DOHH2 (cell line): ENCODE measurements around the gene MGAT5.

Experiments
- H3F3A ChIP-seq: fragments of 200-600 bp; sonication (generic), shearing (Covaris generic); 2 replicates; pipeline ENCODE4 v1.6.0; 2016; ENCODE audit warnings: antibody characterized with exemption, mild to moderate bottlenecking; ENCODE audit not compliant: control insufficient read depth, insufficient read depth
- H3K27ac ChIP-seq: fragments of 200-600 bp; sonication (generic); 2 replicates; pipeline ENCODE4 v1.5.1; 2014; ENCODE audit warnings: low read depth, mild to moderate bottlenecking, low read length, moderate library complexity
- H3K27me3 ChIP-seq: fragments of 200-600 bp; sonication (generic); 2 replicates; pipeline ENCODE4 v1.6.1; 2014; ENCODE audit warnings: mild to moderate bottlenecking, low read length, mixed read lengths; ENCODE audit not compliant: control insufficient read depth
- H3K36me3 ChIP-seq: fragments of 200-600 bp; sonication (generic); 2 replicates; pipeline ENCODE4 v1.6.1; 2014; ENCODE audit warnings: mild to moderate bottlenecking, low read length, moderate library complexity, mixed read lengths; ENCODE audit not compliant: control insufficient read depth
- H3K4me1 ChIP-seq: fragments of 200-600 bp; sonication (generic); 2 replicates; pipeline ENCODE4 v1.6.1; 2014; ENCODE audit warnings: mild to moderate bottlenecking, low read length, mixed read lengths; ENCODE audit not compliant: control insufficient read depth
- H3K4me2 ChIP-seq: fragments of 200-600 bp; sonication (generic); 2 replicates; pipeline ENCODE4 v1.6.0; 2014; ENCODE audit warnings: mild to moderate bottlenecking, low read length, moderate library complexity
- H3K4me3 ChIP-seq: fragments of 200-600 bp; sonication (generic); 2 replicates; pipeline ENCODE4 v1.5.1; 2014; ENCODE audit warnings: mild to moderate bottlenecking, low read length, mixed read lengths
- H3K79me2 ChIP-seq: fragments of 200-600 bp; sonication (generic); 2 replicates; pipeline ENCODE4 v1.6.1; 2014; ENCODE audit warnings: mild to moderate bottlenecking, low read length, mixed read lengths; ENCODE audit not compliant: control insufficient read depth
- H3K9me2 ChIP-seq: fragments of 200-600 bp; sonication (generic); replicated peaks from 2 replicates; pipeline ENCODE4 v1.6.1; 2014; ENCODE audit warnings: mild to moderate bottlenecking, low read length, mixed read lengths; ENCODE audit not compliant: control insufficient read depth
- H3K9me3 ChIP-seq: fragments of 200-600 bp; sonication (generic); 2 replicates; pipeline ENCODE4 v1.6.1; 2014; ENCODE audit warnings: antibody characterized with exemption, low read length, mixed read lengths; ENCODE audit not compliant: control insufficient read depth, insufficient read depth
- H4K20me1 ChIP-seq: fragments of 200-600 bp; sonication (generic); 2 replicates; pipeline ENCODE4 v1.6.0; 2014; ENCODE audit warnings: low read depth, mild to moderate bottlenecking, antibody characterized with exemption, low read length, moderate library complexity; ENCODE audit not compliant: control insufficient read depth, insufficient read depth
- CTCF ChIP-seq: fragments of 200-600 bp; sonication (generic); IDR thresholded peaks from one replicate; pipeline ENCODE4 v1.5.1; 2014; ENCODE audit warnings: antibody characterized with exemption, mild to moderate bottlenecking, low read depth, low read length; ENCODE audit not compliant: poor library complexity, severe bottlenecking
- EZH2phosphoT487 ChIP-seq: fragments of 200-600 bp; sonication (generic); IDR thresholded peaks from 2 replicates; pipeline ENCODE4 v1.6.1; 2017; ENCODE audit warnings: borderline replicate concordance, mild to moderate bottlenecking, antibody characterized with exemption, low read length, moderate library complexity, mixed read lengths

Gene MGAT5

DNA sequence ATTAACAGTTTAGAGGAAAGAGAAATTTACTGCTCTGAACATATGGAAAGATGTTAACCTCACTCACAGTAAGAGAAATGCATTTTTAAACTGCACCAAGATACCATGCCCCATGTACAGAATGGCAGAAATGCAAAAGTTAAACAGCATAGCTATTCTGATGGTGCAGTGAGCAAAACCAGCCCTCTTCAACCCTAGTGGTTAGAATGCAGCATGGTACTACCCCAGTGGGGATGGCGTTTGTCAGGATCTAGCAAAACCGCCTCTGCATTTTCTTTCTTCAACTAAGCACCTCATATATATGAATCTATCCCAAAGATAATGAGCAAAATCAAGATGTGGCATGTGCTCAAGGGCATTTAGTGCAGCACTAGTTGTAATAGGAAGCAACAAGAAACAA is 98.0 kb downstream of the MGAT5 start:
- Histone ChIP-seq H3K27ac (no peak overlapping the region), H3F3A (no peaks in the 10 kb centered on the region), H3K4me2 (no peak overlapping the region), H3K4me3 (no peak overlapping the region), H3K9me2 (no peaks in the 10 kb centered on the region), H3K27me3 (no peaks in the 10 kb centered on the region), H3K79me2 (no peaks in the 10 kb centered on the region), H3K36me3 (peaks cover 48% of the 10 kb centered on the region), H3K9me3 (no peaks in the 10 kb centered on the region), H3K4me1 (no peaks in the 10 kb centered on the region), H4K20me1 (no peaks in the 10 kb centered on the region)
- no peak for TF ChIP-seq EZH2phosphoT487
- no peak for TF ChIP-seq CTCF

GRCh38 chr2:134352844-134353243 is 99.0 kb downstream of the MGAT5 start:
- H3F3A ChIP-seq, result no peaks in the 10 kb centered on the region
- H3K4me1 ChIP-seq, result no peaks in the 10 kb centered on the region
- H3K4me3 ChIP-seq, result no peak overlapping the region
- H3K9me3 ChIP-seq, result no peaks in the 10 kb centered on the region
- TF ChIP-seq EZH2phosphoT487 (no peak), CTCF (no peak)
- no peaks in the 10 kb centered on the region for H3K9me2 ChIP-seq
- H3K27me3 ChIP-seq, result no peaks in the 10 kb centered on the region
- no peaks in the 10 kb centered on the region for H3K79me2 ChIP-seq
- no peaks in the 10 kb centered on the region for H4K20me1 ChIP-seq
- H3K27ac ChIP-seq, result no peak overlapping the region
- peaks cover 52% of the 10 kb centered on the region for H3K36me3 ChIP-seq
- H3K4me2 ChIP-seq, result no peak overlapping the region

- no peaks in the 10 kb centered on the region for H3K27me3 ChIP-seq
- H3K4me1 ChIP-seq, result no peaks in the 10 kb centered on the region
- TF ChIP-seq EZH2phosphoT487 (no peak), CTCF (no peak)
- H3K36me3 ChIP-seq, result peaks cover 49% of the 10 kb centered on the region
- H3K9me3 ChIP-seq, result no peaks in the 10 kb centered on the region
- H3K4me3 ChIP-seq, result no peak overlapping the region
- no peak overlapping the region for H3K4me2 ChIP-seq
- no peaks in the 10 kb centered on the region for H3F3A ChIP-seq
- no peak overlapping the region for H3K27ac ChIP-seq
- no peaks in the 10 kb centered on the region for H3K9me2 ChIP-seq
- H4K20me1 ChIP-seq, result no peaks in the 10 kb centered on the region
- H3K79me2 ChIP-seq, result no peaks in the 10 kb centered on the region
These were observed 100.7 kb downstream of the MGAT5 start for GRCh38 chr2:134354611-134355010.

DNA sequence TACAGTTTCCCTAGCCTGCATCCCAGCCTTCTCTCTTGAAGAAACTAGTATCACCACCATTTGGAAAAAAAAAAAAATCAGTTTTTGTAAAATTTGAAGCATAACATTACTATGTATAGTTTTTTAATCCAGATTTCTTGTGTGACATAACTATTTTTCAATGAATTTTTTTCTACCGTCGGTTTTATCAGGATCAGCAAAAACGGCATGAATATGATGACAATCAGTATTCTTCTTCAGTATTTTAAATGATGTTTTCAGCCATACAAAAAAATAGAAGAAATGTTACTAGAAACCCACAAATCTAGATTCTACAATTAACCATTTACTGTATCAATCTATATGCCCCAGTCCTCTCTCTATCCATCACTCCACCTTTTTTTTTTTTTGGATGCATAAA is 103.9 kb downstream of the MGAT5 start:
- Histone ChIP-seq H4K20me1 (no peaks in the 10 kb centered on the region), H3K9me3 (no peaks in the 10 kb centered on the region), H3K4me1 (no peaks in the 10 kb centered on the region), H3K36me3 (peaks cover 35% of the 10 kb centered on the region), H3K27me3 (no peaks in the 10 kb centered on the region), H3K9me2 (no peaks in the 10 kb centered on the region), H3K4me3 (no peak overlapping the region), H3K79me2 (no peaks in the 10 kb centered on the region), H3K27ac (no peak overlapping the region), H3K4me2 (no peak overlapping the region), H3F3A (no peaks in the 10 kb centered on the region)
- TF ChIP-seq EZH2phosphoT487, result no peak
- no peak for TF ChIP-seq CTCF
